Mucosa of descending colon (tissue), 3 donors: Measurements from ENCODE around the gene NSA2. TPM values are rescaled to one million over a fixed set of nuclear protein-coding genes. Genes with fewer than 3 reads are reported as not detected.
"Not testable (repeated sequence)": the region's sequence is repeated elsewhere in the genome, so short reads cannot be mapped to it uniquely, and the experiment has no call there.

ENCODE experiments used
- ATAC-seq: fragments of 200-7000 bp; cut with Tn5 transposase; one replicate; pipeline ENCODE4 v1.9.1; 2020; ENCODE audit warnings: mild to moderate bottlenecking, moderate library complexity
- DNase-seq, 3 donors: peaks; one replicate each; pipeline ENCODE4 v3.0.0-alpha.2; 2020
- H3K36me3 ChIP-seq: fragments of 200-600 bp; one replicate; pipeline ENCODE4 v1.8.0; 2021; ENCODE audit warnings: low read depth, mild to moderate bottlenecking
- H3K4me1 ChIP-seq: fragments of 200-600 bp; one replicate; pipeline ENCODE4 v1.8.0; 2021; ENCODE audit warnings: low read depth, mild to moderate bottlenecking
- H3K4me3 ChIP-seq: fragments of 200-600 bp; one replicate; pipeline ENCODE4 v1.8.0; 2021; ENCODE audit warnings: mild to moderate bottlenecking
- H3K9me3 ChIP-seq: fragments of 200-600 bp; one replicate; pipeline ENCODE4 v1.8.0; 2021; ENCODE audit warnings: mild to moderate bottlenecking
- CTCF ChIP-seq: fragments of 200-600 bp; IDR thresholded peaks from one replicate; pipeline ENCODE4 v1.8.0; 2022; ENCODE audit warnings: antibody characterized with exemption, mild to moderate bottlenecking
- intact Hi-C, 2 donors: fragments of 100-400 bp; cut with DNase I in 1 of 2; cut with micrococcal nuclease in 1 of 2; formaldehyde crosslinking; loops; one replicate each; pipeline versions ENCODE4 v1.11.0 to v1.11.1; 2022; cut with DNase I, micrococcal nuclease
- total RNA-seq, 3 donors: library from RNA; stranded (reverse); fragmentation: NEBNext Ultra II Directional in 2 of 3; extraction: Animal tissue kit (Norgen Biotek cat#: 25700) in 2 of 3; gene quantifications; one replicate each; pipeline versions ENCODE4 v1.2.1 to v1.2.4, GENCODE V29; 2021 to 2023
- donor health status: DM: no; HTN: no; CAD: no; lungs with moderate emphysema.
- donor health status: DM: no; HTN: no; CAD: no.
- donor health status: DM: no; HTN: yes; CAD: no.

Gene NSA2
- total RNA-seq, 3 donors from 2014 or later, result 48.6 to 62.6 (median 49.9) TPM

- TF ChIP-seq CTCF, result no peak
- Histone ChIP-seq H3K9me3 (no peaks in the 10 kb centered on the region), H3K36me3 (no peaks in the 10 kb centered on the region), H3K4me3 (no peak overlapping the region), H3K4me1 (no peaks in the 10 kb centered on the region)
- ATAC-seq, result no peak
- intact Hi-C loops, result no loop called here
- no peak for DNase-seq
Observed at GRCh38 chr5:74787424-74787823, 20.4 kb downstream of the NSA2 start.

- H3K4me1 ChIP-seq, intact Hi-C loops, ATAC-seq, DNase-seq, H3K4me3 ChIP-seq, H3K36me3 ChIP-seq, H3K9me3 ChIP-seq: not testable (repeated sequence)
Observed at GRCh38 chr5:74791669-74792068, 24.6 kb downstream of the NSA2 start.

- ATAC-seq (no peak), DNase-seq (no peak)
- Histone ChIP-seq H3K36me3 (no peaks in the 10 kb centered on the region), H3K4me1 (no peaks in the 10 kb centered on the region), H3K4me3 (no peak overlapping the region), H3K9me3 (no peaks in the 10 kb centered on the region)
- TF ChIP-seq CTCF, result no peak
- intact Hi-C loops, result no loop called here
Observed at GRCh38 chr5:74798977-74799911, 32.2 kb downstream of the NSA2 start.

- intact Hi-C loops, result no loop called here
- peak; percentile 55 for ATAC-seq
Observed at GRCh38 chr5:74801197-74801596, 34.1 kb downstream of the NSA2 start.

GRCh38 chr5:74801941-74802340 is 34.9 kb downstream of the NSA2 start:
- TF ChIP-seq CTCF, result no peak
- H3K36me3 ChIP-seq, result no peaks in the 10 kb centered on the region
- intact Hi-C loops, result no loop called here
- H3K9me3 ChIP-seq, result no peaks in the 10 kb centered on the region
- no peaks in the 10 kb centered on the region for H3K4me1 ChIP-seq
- no peak overlapping the region for H3K4me3 ChIP-seq
- no peak for ATAC-seq
- DNase-seq, result no peak

More at GRCh38 chr5:74801197-74801596, 34.1 kb downstream of the NSA2 start:
- no peak for TF ChIP-seq CTCF
- Histone ChIP-seq H3K9me3 (no peaks in the 10 kb centered on the region), H3K36me3 (no peaks in the 10 kb centered on the region), H3K4me3 (no peak overlapping the region), H3K4me1 (no peaks in the 10 kb centered on the region)
- no peak for DNase-seq

- no peak for ATAC-seq
- no peak for TF ChIP-seq CTCF
- Histone ChIP-seq H3K4me3 (no peak overlapping the region), H3K4me1 (no peaks in the 10 kb centered on the region), H3K9me3 (no peaks in the 10 kb centered on the region), H3K36me3 (no peaks in the 10 kb centered on the region)
- intact Hi-C loops, result no loop called here
- no peak for DNase-seq
Observed at GRCh38 chr5:74810915-74811314, 43.9 kb downstream of the NSA2 start.
